Limb (tissue), 2 donors: ENCODE measurements around the gene ZNRF1.

Source experiments
- DNase-seq, 2 donors: peaks; one replicate each; pipeline ENCODE4 v3.0.0-alpha.2; 2016; ENCODE audit errors: extremely low spot score in 2 of 2

ZNRF1 gene

DNA sequence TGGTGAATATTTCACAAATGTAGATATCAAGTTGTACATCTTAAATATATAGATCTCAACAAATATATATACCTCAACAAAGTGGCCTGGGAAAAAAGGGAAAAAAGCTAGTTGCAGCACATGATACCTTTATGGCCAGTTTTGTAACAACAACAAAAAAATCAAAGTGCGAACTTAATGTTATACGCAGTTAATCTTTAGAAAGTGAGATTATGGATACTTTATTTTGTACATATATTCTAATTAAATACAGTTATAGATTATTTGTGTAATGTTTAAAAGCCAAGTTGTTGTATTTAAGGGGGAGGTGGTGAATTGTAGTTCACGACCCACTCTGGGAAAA lies 149.1 kb downstream of the ZNRF1 start:
- DNase-seq = no peak

DNA sequence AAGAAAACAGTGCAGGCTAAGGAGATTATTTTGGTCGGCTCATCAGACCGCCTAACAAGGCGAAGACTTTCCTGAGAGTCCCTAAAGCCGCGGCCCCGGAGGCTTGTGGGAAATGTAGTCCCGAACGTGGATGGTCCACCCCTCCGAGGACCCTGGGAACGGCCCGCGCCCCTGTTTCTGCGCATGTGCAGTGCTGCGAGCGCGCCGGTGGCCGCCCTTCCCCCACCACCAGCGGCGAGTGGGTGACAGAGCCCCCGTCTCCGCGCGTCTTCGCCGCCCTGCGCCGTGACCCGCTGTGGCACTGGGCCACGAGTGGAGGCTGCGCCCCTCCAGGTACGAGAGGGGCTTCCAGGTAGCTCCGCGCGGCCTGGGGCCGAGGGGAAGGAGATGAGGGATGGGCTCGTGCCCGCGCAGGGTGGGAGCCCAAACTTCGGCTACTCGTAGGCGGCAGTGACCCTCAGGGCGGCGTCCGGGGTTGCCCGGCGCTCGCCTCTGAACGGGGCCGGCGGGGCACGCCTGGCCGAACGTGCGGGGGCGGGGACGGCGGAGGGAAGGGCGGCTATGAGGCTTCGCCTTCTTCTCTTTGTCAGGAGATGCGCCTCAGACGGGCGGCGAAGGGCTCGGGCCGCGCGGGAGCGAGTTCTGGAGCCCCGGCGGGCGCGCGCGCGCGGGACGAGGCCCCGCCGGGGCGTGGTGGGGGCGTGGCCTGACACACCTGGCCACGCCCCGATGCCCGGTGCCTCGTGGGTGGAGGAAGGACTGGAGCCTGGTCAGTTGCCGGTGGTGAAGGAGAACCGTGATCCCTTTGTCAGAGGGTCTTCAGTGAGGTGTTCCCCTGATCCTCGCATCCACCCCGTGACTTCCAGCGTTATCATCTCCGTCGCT lies 149.7 kb downstream of the ZNRF1 start, which contains the start of gene ZFP1:
Gene ZFP1, plus strand, starts transcription at position 214 of the 885 bp plus-strand sequence. CDS start 4,428 bp downstream, outside the sequence.
- peak; percentile 92 to 98 for DNase-seq

DNA sequence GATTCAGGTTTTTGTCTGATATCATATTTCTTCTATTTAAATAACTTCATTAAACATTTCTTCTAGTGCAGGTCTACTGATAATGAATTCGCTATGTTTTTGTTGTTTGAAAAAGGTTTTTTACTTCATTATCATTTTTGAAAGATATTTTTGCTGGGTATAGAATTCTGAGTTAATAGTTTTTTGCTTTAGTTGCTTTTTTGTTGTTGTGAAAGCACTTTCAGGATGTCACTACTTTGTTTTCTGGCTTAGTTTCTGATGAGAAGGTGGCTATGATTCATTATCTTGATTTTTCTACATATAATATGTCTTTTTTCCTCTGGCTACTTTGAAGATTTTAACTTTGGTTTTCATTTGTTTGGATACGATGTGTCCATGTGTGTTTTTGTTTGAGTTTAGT lies 153.0 kb downstream of the ZNRF1 start:
- no peak for DNase-seq

DNA sequence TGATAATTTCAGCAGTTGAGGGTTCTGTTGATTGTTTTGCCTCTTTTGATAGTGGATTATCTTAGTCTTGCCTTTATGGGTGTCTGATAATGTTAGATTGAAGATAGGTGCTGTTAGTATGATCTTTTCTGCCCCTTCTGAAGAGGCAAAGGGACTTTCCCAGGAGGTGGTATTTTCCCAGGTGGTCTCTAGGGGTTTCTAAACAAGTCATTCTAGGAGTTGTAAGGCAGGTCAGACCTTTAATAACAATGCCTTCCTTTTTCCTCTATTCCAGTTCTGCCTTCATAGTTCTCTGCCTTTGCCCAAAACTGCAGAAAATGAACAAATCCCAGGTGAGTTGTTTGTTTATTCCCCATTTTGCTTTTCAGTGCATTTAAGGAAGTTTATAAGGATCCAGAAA lies 153.8 kb downstream of the ZNRF1 start:
- DNase-seq = no peak

- DNase-seq = no peak
Measured at GRCh38 chr16:75160386-75160785, 161.6 kb downstream of the ZNRF1 start.
